ENCODE results near the gene KCTD17. TPM values are rescaled to one million over a fixed set of nuclear protein-coding genes. Genes with fewer than 3 reads are reported as not detected.

The KCTD17 gene
- total RNA-seq, 1 donor from 2014 or later: 63.2 TPM

GRCh38 chr22:37090920-37091695 is 39.6 kb downstream of the KCTD17 start:
- no peak overlapping the region for H3K4me3 Mint-ChIP-seq
- intact Hi-C loops (cut with micrococcal nuclease): no loop called here
- H3K4me1 Mint-ChIP-seq: peaks cover 35% of the 10 kb centered on the region
- H3K36me3 Mint-ChIP-seq (ENCODE audit: low read depth): no peaks in the 10 kb centered on the region
- no peaks in the 10 kb centered on the region for H3K27me3 Mint-ChIP-seq
- no peak overlapping the region for H3K27ac Mint-ChIP-seq
- no peak for DNase-seq
- no peaks in the 10 kb centered on the region for H3K9me3 Mint-ChIP-seq

- Mint-ChIP-seq H3K9me3 (no peaks in the 10 kb centered on the region), H3K4me3 (no peak overlapping the region), H3K27ac (no peak overlapping the region), H3K4me1 (peaks cover 35% of the 10 kb centered on the region), H3K27me3 (no peaks in the 10 kb centered on the region), H3K36me3 (ENCODE audit: low read depth) (no peaks in the 10 kb centered on the region)
- intact Hi-C loops (cut with micrococcal nuclease): no loop called here
- DNase-seq: no peak
Observed at GRCh38 chr22:37091994-37092393, 40.5 kb downstream of the KCTD17 start.

- intact Hi-C loops (cut with micrococcal nuclease): no loop called here
- peaks cover 29% of the 10 kb centered on the region for H3K4me1 Mint-ChIP-seq
- no peaks in the 10 kb centered on the region for H3K9me3 Mint-ChIP-seq
- DNase-seq: no peak
- no peak overlapping the region for H3K27ac Mint-ChIP-seq
- no peaks in the 10 kb centered on the region for H3K27me3 Mint-ChIP-seq
- no peak overlapping the region for H3K4me3 Mint-ChIP-seq
- no peaks in the 10 kb centered on the region for H3K36me3 Mint-ChIP-seq (ENCODE audit: low read depth)
Observed at GRCh38 chr22:37092997-37093396, 41.5 kb downstream of the KCTD17 start.

- Mint-ChIP-seq H3K9me3 (no peaks in the 10 kb centered on the region), H3K36me3 (ENCODE audit: low read depth) (no peaks in the 10 kb centered on the region), H3K4me1 (peaks cover 28% of the 10 kb centered on the region), H3K4me3 (no peak overlapping the region), H3K27me3 (no peaks in the 10 kb centered on the region), H3K27ac (peak overlapping the region; percentile 29)
- no peak for DNase-seq
- intact Hi-C loops (cut with micrococcal nuclease): loop anchor here (2.0 kb wide), 1 partner anchor 15 kb away; no protein-coding TSS in a partner anchor
Observed at GRCh38 chr22:37094239-37094638, 42.7 kb downstream of the KCTD17 start.

- H3K27ac Mint-ChIP-seq: peak overlapping the region; percentile 42
- DNase-seq: peak; percentile 67
- H3K27me3 Mint-ChIP-seq: no peaks in the 10 kb centered on the region
- peaks cover 30% of the 10 kb centered on the region for H3K4me1 Mint-ChIP-seq
- intact Hi-C loops (cut with micrococcal nuclease): loop anchor here (1.0 to 2.0 kb wide), 2 partner anchors 16 to 27 kb away; no protein-coding TSS in a partner anchor
- H3K9me3 Mint-ChIP-seq: no peaks in the 10 kb centered on the region
- peak overlapping the region; percentile 24 for H3K4me3 Mint-ChIP-seq
- no peaks in the 10 kb centered on the region for H3K36me3 Mint-ChIP-seq (ENCODE audit: low read depth)
Observed at GRCh38 chr22:37095113-37095512, 43.6 kb downstream of the KCTD17 start.

- intact Hi-C loops (cut with micrococcal nuclease): no loop called here
- Mint-ChIP-seq H3K4me1 (peaks cover 32% of the 10 kb centered on the region), H3K27ac (no peak overlapping the region), H3K36me3 (ENCODE audit: low read depth) (no peaks in the 10 kb centered on the region), H3K4me3 (no peak overlapping the region), H3K9me3 (no peaks in the 10 kb centered on the region), H3K27me3 (no peaks in the 10 kb centered on the region)
- DNase-seq: no peak
Observed at GRCh38 chr22:37097346-37097745, 45.8 kb downstream of the KCTD17 start.

- intact Hi-C loops (cut with micrococcal nuclease): no loop called here
- Mint-ChIP-seq H3K4me3 (no peak overlapping the region), H3K36me3 (ENCODE audit: low read depth) (no peaks in the 10 kb centered on the region), H3K4me1 (peaks cover 34% of the 10 kb centered on the region), H3K9me3 (no peaks in the 10 kb centered on the region), H3K27ac (peak overlapping the region; percentile 15), H3K27me3 (no peaks in the 10 kb centered on the region)
- no peak for DNase-seq
Observed at GRCh38 chr22:37098976-37099591, 47.5 kb downstream of the KCTD17 start.

- no peak for DNase-seq
- no peaks in the 10 kb centered on the region for H3K27me3 Mint-ChIP-seq
- H3K9me3 Mint-ChIP-seq: no peaks in the 10 kb centered on the region
- H3K4me1 Mint-ChIP-seq: peaks cover 27% of the 10 kb centered on the region
- no peaks in the 10 kb centered on the region for H3K36me3 Mint-ChIP-seq (ENCODE audit: low read depth)
- H3K4me3 Mint-ChIP-seq: no peak overlapping the region
- intact Hi-C loops (cut with micrococcal nuclease): loop anchor here (2.0 kb wide), 1 partner anchor 20 kb away; no protein-coding TSS in a partner anchor
- H3K27ac Mint-ChIP-seq: peak overlapping the region; percentile 40
Observed at GRCh38 chr22:37100589-37101127, 49.1 kb downstream of the KCTD17 start.

- Mint-ChIP-seq H3K27me3 (no peaks in the 10 kb centered on the region), H3K9me3 (no peaks in the 10 kb centered on the region), H3K4me1 (peaks cover 29% of the 10 kb centered on the region), H3K27ac (no peak overlapping the region), H3K4me3 (no peak overlapping the region), H3K36me3 (ENCODE audit: low read depth) (no peaks in the 10 kb centered on the region)
- intact Hi-C loops (cut with micrococcal nuclease): loop anchor here (2.0 kb wide), 1 partner anchor 19 kb away; no protein-coding TSS in a partner anchor
- no peak for DNase-seq
Observed at GRCh38 chr22:37101311-37102066, 49.9 kb downstream of the KCTD17 start.

GRCh38 chr22:37103151-37103550 is 51.6 kb downstream of the KCTD17 start:
- intact Hi-C loops (cut with micrococcal nuclease): no loop called here
- Mint-ChIP-seq H3K9me3 (no peaks in the 10 kb centered on the region), H3K27ac (no peak overlapping the region), H3K27me3 (no peaks in the 10 kb centered on the region), H3K36me3 (ENCODE audit: low read depth) (no peaks in the 10 kb centered on the region), H3K4me1 (peaks cover 29% of the 10 kb centered on the region), H3K4me3 (no peak overlapping the region)
- DNase-seq: no peak

GRCh38 chr22:37103656-37104452 is 52.3 kb downstream of the KCTD17 start:
- peaks cover 24% of the 10 kb centered on the region for H3K4me1 Mint-ChIP-seq
- H3K9me3 Mint-ChIP-seq: no peaks in the 10 kb centered on the region
- intact Hi-C loops (cut with micrococcal nuclease): no loop called here
- no peak for DNase-seq
- H3K4me3 Mint-ChIP-seq: no peak overlapping the region
- no peaks in the 10 kb centered on the region for H3K36me3 Mint-ChIP-seq (ENCODE audit: low read depth)
- no peak overlapping the region for H3K27ac Mint-ChIP-seq
- no peaks in the 10 kb centered on the region for H3K27me3 Mint-ChIP-seq

GRCh38 chr22:37105154-37105553 is 53.6 kb downstream of the KCTD17 start:
- Mint-ChIP-seq H3K27me3 (no peaks in the 10 kb centered on the region), H3K36me3 (ENCODE audit: low read depth) (no peaks in the 10 kb centered on the region), H3K4me3 (no peak overlapping the region), H3K4me1 (peaks cover 17% of the 10 kb centered on the region), H3K9me3 (no peaks in the 10 kb centered on the region), H3K27ac (no peak overlapping the region)
- DNase-seq: no peak
- intact Hi-C loops (cut with micrococcal nuclease): no loop called here

- Mint-ChIP-seq H3K36me3 (ENCODE audit: low read depth) (no peaks in the 10 kb centered on the region), H3K9me3 (no peaks in the 10 kb centered on the region), H3K27me3 (no peaks in the 10 kb centered on the region), H3K4me1 (peaks cover 11% of the 10 kb centered on the region), H3K4me3 (no peak overlapping the region), H3K27ac (no peak overlapping the region)
- intact Hi-C loops (cut with micrococcal nuclease): no loop called here
- no peak for DNase-seq
Observed at GRCh38 chr22:37105990-37106389, 54.4 kb downstream of the KCTD17 start.

Measured in activated CD4-positive, alpha-beta T cell treated with anti-CD3 and anti-CD28 coated beads, Interleukin-2, amount 10 ng/mL, durations not matched to agents 24 days and 14 days (primary cell).